ENCODE measurements around the gene MAP1B. TPM values are rescaled to one million over a fixed set of nuclear protein-coding genes. Genes with fewer than 3 reads are reported as not detected.

Gene MAP1B
- total and polyA plus RNA-seq, 2 experiments from 2014 or later = 82.4 to 115 TPM

GRCh38 chr5:72151169-72151568 lies 43.9 kb downstream of the MAP1B start:
- H3K4me2 ChIP-seq = no peak overlapping the region
- peak overlapping the region; percentile 22 for H3K27ac ChIP-seq
- no peaks in the 10 kb centered on the region for H3K36me3 ChIP-seq (replicated peaks; ENCODE audit: insufficient read depth, low read depth)
- DNase-seq (ENCODE audit: low spot score) = no peak
- no peaks in the 10 kb centered on the region for H4K20me1 ChIP-seq (ENCODE audit: insufficient read depth, poor library complexity, severe bottlenecking)
- H3K4me3 ChIP-seq = no peak overlapping the region
- H3K27me3 ChIP-seq = no peaks in the 10 kb centered on the region
- H3K79me2 ChIP-seq = peaks cover 29% of the 10 kb centered on the region
- no peaks in the 10 kb centered on the region for H3K4me1 ChIP-seq (ENCODE audit: insufficient read depth)
- no peaks in the 10 kb centered on the region for H3K9me2 ChIP-seq (replicated peaks; ENCODE audit: insufficient read depth)
- H2AFZ ChIP-seq = no peak overlapping the region
- no peak for TF ChIP-seq EZH2 (IDR thresholded peaks at IDR 0.05; ENCODE audit: borderline replicate concordance)
- TF ChIP-seq CTCF (IDR thresholded peaks at IDR 0.05; ENCODE audit: poor library complexity) = no peak
- no peak for TF ChIP-seq EZH2phosphoT487 (IDR thresholded peaks at IDR 0.05; ENCODE audit: low read depth, severe bottlenecking, unreplicated experiment)
- no peaks in the 10 kb centered on the region for H3K9me3 ChIP-seq (ENCODE audit: low read depth)

GRCh38 chr5:72151646-72152045 lies 44.4 kb downstream of the MAP1B start:
- H3K36me3 ChIP-seq (replicated peaks; ENCODE audit: insufficient read depth, low read depth) = no peaks in the 10 kb centered on the region
- TF ChIP-seq EZH2 (IDR thresholded peaks at IDR 0.05; ENCODE audit: borderline replicate concordance) (no peak), CTCF (IDR thresholded peaks at IDR 0.05; ENCODE audit: poor library complexity) (no peak), EZH2phosphoT487 (IDR thresholded peaks at IDR 0.05; ENCODE audit: low read depth, severe bottlenecking, unreplicated experiment) (no peak)
- DNase-seq (ENCODE audit: low spot score) = no peak
- H3K79me2 ChIP-seq = peaks cover 29% of the 10 kb centered on the region
- no peaks in the 10 kb centered on the region for H3K9me2 ChIP-seq (replicated peaks; ENCODE audit: insufficient read depth)
- H3K27me3 ChIP-seq = no peaks in the 10 kb centered on the region
- no peaks in the 10 kb centered on the region for H3K4me1 ChIP-seq (ENCODE audit: insufficient read depth)
- H2AFZ ChIP-seq = no peak overlapping the region
- no peaks in the 10 kb centered on the region for H3K9me3 ChIP-seq (ENCODE audit: low read depth)
- H4K20me1 ChIP-seq (ENCODE audit: insufficient read depth, poor library complexity, severe bottlenecking) = no peaks in the 10 kb centered on the region
- WGBS (ENCODE audit: low lambda C conversion rate, missing lambda C conversion rate) = 55% methylated on average over 1 of the region's 1 CpG
- no peak overlapping the region for H3K4me3 ChIP-seq
- H3K27ac ChIP-seq = peak overlapping the region; percentile 56
- H3K4me2 ChIP-seq = no peak overlapping the region

GRCh38 chr5:72152545-72152944 lies 45.3 kb downstream of the MAP1B start:
- Histone ChIP-seq H3K9me3 (ENCODE audit: low read depth) (no peaks in the 10 kb centered on the region), H3K36me3 (replicated peaks; ENCODE audit: insufficient read depth, low read depth) (no peaks in the 10 kb centered on the region), H3K4me1 (ENCODE audit: insufficient read depth) (peaks cover 5% of the 10 kb centered on the region), H3K9me2 (replicated peaks; ENCODE audit: insufficient read depth) (no peaks in the 10 kb centered on the region), H2AFZ (no peak overlapping the region), H4K20me1 (ENCODE audit: insufficient read depth, poor library complexity, severe bottlenecking) (no peaks in the 10 kb centered on the region), H3K79me2 (peaks cover 25% of the 10 kb centered on the region), H3K27ac (peak overlapping the region; percentile 60), H3K4me2 (no peak overlapping the region), H3K27me3 (no peaks in the 10 kb centered on the region), H3K4me3 (no peak overlapping the region)
- no peak for TF ChIP-seq EZH2phosphoT487 (IDR thresholded peaks at IDR 0.05; ENCODE audit: low read depth, severe bottlenecking, unreplicated experiment)
- no peak for TF ChIP-seq CTCF (IDR thresholded peaks at IDR 0.05; ENCODE audit: poor library complexity)
- no peak for TF ChIP-seq EZH2 (IDR thresholded peaks at IDR 0.05; ENCODE audit: borderline replicate concordance)
- no peak for DNase-seq (ENCODE audit: low spot score)
- whole genome bisulfite sequencing (ENCODE audit: low lambda C conversion rate, missing lambda C conversion rate) = 77% methylated on average over 8 of the region's 8 CpGs

- H3K9me2 ChIP-seq (replicated peaks; ENCODE audit: insufficient read depth) = no peaks in the 10 kb centered on the region
- no peaks in the 10 kb centered on the region for H3K36me3 ChIP-seq (replicated peaks; ENCODE audit: insufficient read depth, low read depth)
- peaks cover 18% of the 10 kb centered on the region for H3K79me2 ChIP-seq
- no peak for DNase-seq (ENCODE audit: low spot score)
- no peaks in the 10 kb centered on the region for H4K20me1 ChIP-seq (ENCODE audit: insufficient read depth, poor library complexity, severe bottlenecking)
- H3K9me3 ChIP-seq (ENCODE audit: low read depth) = no peaks in the 10 kb centered on the region
- H3K4me1 ChIP-seq (ENCODE audit: insufficient read depth) = peaks cover 5% of the 10 kb centered on the region
- H3K27me3 ChIP-seq = no peaks in the 10 kb centered on the region
- WGBS (ENCODE audit: low lambda C conversion rate, missing lambda C conversion rate) = 91% methylated on average over 4 of the region's 4 CpGs
- no peak overlapping the region for H3K27ac ChIP-seq
- no peak overlapping the region for H3K4me3 ChIP-seq
- TF ChIP-seq EZH2 (IDR thresholded peaks at IDR 0.05; ENCODE audit: borderline replicate concordance) = no peak
- H3K4me2 ChIP-seq = no peak overlapping the region
- H2AFZ ChIP-seq = no peak overlapping the region
Measured at GRCh38 chr5:72153551-72153950, 46.3 kb downstream of the MAP1B start.

Data from hepatocyte (in vitro differentiated cells).